ENCODE data around the gene PADI3.

- TF ChIP-seq, protein P1, sequence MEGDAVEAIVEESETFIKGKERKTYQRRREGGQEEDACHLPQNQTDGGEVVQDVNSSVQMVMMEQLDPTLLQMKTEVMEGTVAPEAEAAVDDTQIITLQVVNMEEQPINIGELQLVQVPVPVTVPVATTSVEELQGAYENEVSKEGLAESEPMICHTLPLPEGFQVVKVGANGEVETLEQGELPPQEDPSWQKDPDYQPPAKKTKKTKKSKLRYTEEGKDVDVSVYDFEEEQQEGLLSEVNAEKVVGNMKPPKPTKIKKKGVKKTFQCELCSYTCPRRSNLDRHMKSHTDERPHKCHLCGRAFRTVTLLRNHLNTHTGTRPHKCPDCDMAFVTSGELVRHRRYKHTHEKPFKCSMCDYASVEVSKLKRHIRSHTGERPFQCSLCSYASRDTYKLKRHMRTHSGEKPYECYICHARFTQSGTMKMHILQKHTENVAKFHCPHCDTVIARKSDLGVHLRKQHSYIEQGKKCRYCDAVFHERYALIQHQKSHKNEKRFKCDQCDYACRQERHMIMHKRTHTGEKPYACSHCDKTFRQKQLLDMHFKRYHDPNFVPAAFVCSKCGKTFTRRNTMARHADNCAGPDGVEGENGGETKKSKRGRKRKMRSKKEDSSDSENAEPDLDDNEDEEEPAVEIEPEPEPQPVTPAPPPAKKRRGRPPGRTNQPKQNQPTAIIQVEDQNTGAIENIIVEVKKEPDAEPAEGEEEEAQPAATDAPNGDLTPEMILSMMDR (IDR thresholded peaks at IDR 0.05) = no peak
- TF ChIP-seq POLR2A (IDR thresholded peaks at IDR 0.05) = no peak
These were observed 52.9 kb downstream of the PADI3 start for GRCh38 chr1:17301767-17302166.
